KOPT-K1 (cell line): ENCODE results near the gene ELAVL1.
"Not testable (repeated sequence)": the region's sequence is repeated elsewhere in the genome, so short reads cannot be mapped to it uniquely, and the experiment has no call there.

ENCODE experiments used
- H3K27ac ChIP-seq: fragments of 200-600 bp; sonication (generic); 2 replicates; pipeline ENCODE4 v1.5.1; 2016; ENCODE audit warnings: antibody characterized with exemption, mild to moderate bottlenecking, low read depth, low read length; ENCODE audit not compliant: poor library complexity, severe bottlenecking
- H3K36me3 ChIP-seq: fragments of 200-600 bp; sonication (generic); 2 replicates; pipeline ENCODE4 v1.5.1; 2017; ENCODE audit warnings: antibody characterized with exemption, mild to moderate bottlenecking, low read length, moderate library complexity; ENCODE audit not compliant: insufficient read depth
- H3K9me3 ChIP-seq: fragments of 200-600 bp; sonication (generic); 2 replicates; pipeline ENCODE4 v1.5.1; 2017; ENCODE audit warnings: antibody characterized with exemption, low read length, mild to moderate bottlenecking; ENCODE audit not compliant: insufficient read depth, poor library complexity, severe bottlenecking

The ELAVL1 gene

DNA sequence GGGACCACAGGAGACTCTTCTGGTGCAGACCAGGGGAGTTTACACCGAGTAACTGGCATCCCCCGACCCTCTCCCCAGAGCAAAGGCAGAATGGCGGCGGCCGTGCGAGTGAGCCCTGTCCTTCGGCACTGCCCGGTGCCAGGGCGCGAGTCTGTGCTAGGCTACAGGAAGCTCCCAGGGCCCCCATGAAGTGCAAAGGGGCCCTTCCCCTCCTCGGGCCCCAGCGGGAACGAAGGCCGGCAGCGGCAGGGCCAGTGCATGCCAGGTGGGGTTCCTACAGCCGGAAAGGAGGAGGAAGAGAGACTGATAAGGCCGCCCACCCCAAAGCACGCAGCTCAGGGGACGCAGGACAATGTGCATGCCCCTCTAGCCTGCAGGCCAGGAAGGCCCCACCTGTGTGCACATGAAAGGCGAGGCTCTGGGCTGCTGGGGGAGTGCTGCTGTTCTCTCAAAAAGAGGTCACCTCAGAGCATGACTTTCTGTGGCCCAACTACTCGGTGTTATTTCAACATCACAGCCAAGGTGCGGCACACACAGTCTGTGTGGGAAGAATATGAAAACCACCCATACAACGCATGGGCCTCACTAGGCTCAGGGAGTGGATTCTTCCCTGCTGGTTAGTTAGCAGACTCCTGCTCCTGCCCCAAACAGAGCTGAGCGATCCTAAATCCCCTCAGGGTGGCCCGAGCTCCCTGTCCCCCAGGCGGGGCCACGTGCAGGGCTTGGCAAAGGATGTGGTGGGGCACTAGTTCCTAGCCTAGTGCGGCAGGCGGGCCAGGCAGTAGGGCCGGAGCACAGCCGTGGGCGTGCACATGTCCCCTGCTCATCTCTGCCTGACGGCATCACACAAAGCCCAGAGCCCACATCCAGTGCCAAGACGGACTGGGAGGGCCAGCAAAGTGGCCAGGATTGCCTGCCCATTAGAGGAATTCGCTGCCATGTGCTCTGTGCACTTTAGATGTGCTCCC is 33.6 kb downstream of the ELAVL1 start:
- peaks cover 95% of the 10 kb centered on the region for H3K36me3 ChIP-seq
- H3K9me3 ChIP-seq, result no peaks in the 10 kb centered on the region
- H3K27ac ChIP-seq, result no peak overlapping the region

DNA sequence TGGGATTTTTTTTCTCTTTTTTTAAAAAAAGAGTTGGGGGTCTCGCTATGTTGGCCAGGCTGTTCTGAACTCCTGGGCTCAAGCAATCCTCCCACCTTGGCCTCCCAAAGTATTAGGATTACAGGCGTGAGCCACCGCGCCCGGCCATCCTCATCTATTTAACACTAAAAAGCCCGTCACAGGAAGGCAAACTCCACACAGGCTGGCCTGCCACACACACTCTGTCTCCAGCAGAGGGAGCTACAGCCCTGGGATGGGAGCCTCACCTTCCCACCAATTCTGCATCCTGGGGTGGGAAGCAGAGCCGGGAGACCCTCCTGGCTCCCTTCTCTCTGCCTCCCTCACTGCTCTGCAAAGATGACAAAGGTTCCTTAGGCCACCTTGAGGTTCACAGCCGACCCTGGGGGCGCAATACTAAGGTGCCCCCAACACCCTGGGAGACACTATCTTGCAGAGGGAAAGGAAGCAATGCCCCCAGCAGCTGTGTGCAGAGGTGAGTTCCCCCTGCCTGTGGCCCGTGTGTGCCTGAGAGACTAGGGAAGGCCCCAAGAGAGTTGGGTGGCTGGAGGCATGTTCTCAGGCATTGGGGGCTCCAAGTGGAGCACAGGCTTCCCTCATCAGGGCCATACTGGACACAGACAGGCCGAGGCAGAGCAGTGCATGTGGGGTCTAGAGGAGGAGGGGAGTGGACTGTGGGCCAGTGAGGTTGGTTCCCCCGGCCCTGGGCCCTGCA is 34.6 kb downstream of the ELAVL1 start:
- Histone ChIP-seq H3K36me3 (peaks cover 98% of the 10 kb centered on the region), H3K9me3 (no peaks in the 10 kb centered on the region), H3K27ac (no peak overlapping the region)

DNA sequence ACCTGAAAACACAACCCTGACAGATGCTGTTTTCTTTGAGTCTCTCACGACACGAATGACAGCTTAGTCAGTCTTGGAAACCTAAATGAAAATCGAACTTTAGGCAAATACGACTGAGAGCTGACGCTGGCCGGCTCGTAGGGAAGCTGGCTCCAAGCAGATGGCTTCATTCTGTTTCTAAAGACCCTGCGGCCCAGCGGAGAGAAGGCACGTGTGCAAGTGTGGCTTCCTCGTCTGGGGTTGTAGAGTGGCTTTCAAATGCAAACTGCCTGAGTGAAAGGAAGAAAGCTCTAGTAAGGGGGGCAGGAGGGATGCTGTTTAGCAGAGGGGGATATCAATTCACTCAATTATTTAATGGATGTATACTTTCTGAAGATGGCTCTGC is 35.9 kb downstream of the ELAVL1 start:
- Histone ChIP-seq H3K9me3 (no peaks in the 10 kb centered on the region), H3K36me3 (peaks cover 99% of the 10 kb centered on the region), H3K27ac (no peak overlapping the region)

DNA sequence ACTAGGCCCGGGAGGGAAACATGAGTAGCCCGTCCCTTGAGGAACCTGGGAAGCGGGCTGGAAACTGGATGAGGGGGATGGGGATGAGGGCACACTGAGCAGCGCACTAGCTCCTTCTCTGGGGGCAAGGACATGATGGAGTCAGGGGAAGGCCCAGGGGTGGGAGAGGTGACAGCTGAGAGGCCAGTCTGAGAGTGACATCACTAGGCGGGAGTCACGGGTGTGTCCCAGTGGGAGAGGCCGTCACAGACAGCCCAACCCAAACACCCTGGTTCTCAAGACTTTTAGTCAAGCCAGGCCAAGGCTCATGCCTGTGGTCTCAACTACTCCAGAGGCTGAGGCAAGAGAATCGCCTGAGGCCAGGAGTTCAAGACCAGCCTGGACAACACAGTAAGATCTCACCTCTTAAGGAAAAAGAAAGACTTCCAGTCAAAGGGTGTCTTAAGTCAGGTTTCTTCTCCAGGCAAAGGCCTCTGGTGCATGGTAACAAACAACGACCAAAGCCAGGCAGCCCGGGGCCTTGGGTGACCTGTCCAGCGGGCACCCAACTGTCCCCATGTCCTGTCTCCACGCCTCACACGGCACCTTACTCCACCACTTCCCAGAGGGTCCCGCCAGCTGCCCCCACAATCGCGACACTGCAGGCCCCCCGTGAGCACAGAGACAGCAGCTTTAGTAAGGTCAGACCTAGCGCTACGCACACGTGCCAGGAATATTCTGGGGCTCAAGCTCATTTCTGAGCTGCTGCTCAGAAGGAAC is 36.5 kb downstream of the ELAVL1 start:
- H3K36me3 ChIP-seq, result peaks cover 99% of the 10 kb centered on the region
- H3K9me3 ChIP-seq, result no peaks in the 10 kb centered on the region
- no peak overlapping the region for H3K27ac ChIP-seq

DNA sequence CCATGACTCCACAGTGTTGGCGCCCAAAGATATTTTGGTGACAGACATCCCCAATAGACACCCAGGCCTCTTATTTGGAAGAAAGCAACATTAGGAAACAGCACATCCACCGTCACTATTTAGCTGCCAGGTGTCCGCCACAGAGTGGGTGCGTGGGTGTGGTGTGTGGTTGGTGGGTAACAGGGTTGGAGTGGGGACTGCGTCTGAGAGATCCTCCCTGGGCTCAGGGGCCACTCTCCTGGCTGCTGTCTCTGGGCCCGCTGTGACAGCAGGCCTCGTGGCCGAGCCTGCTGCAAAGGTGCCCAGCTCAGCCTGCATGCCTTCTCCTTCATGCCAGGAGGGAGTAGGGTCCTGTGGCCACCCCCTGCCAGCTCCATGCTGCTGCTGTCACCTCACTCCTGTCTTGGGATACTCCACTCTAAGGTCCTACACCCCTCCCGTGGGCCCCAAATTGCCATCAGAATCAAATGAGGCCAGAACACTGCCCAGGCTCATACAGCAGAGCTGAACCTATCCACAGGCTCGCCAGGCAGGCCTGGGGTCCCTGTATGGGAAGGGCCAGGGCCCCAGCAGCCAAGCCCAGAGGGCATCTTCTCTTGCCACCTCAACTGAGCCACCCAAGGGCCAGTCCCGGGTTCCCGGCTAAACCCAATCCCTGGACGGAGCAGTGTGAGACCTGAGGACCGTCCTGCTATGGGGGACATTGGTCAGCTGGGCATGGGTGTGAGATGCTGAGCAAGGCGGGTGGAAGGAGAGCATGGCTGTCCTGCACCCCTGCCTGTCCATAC is 37.2 kb downstream of the ELAVL1 start:
- H3K27ac ChIP-seq, result no peak overlapping the region
- H3K9me3 ChIP-seq, result no peaks in the 10 kb centered on the region
- H3K36me3 ChIP-seq, result peaks cover 99% of the 10 kb centered on the region

DNA sequence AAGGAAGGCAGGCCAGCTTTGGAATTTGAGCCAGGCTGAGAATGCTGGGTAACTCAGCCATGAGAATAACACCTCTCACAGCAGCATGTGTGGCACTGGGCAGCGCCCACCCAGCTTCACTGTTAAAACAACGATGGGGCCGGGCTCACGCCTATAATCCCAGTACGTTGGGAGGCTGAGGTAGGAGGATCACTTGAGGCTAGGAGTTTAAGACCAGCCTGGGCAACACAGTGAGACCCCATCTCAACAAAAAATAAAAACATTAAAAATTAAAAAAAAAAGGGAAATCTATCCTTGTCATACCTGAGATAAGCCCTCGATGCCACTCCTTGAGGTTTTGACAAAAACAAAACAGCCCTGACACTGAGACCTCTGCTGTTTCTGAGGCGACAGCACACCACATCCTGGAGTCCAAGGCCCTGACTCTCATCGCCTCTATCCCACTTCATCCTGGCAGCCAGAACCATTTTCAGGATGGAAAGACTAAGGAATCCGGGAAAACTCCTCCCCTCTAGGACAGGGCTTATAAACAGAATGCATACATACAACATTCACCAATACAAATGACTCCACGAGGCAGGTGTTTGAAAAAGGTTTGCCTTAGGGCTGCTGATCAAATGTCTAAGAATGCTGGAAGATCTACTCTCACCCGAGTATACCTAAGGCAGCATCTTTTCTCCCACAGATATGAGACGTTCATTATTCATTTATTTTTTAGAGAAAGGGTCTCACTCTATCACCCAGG is 39.3 kb downstream of the ELAVL1 start:
- H3K36me3 ChIP-seq, result peaks cover 99% of the 10 kb centered on the region
- no peak overlapping the region for H3K27ac ChIP-seq
- no peaks in the 10 kb centered on the region for H3K9me3 ChIP-seq

DNA sequence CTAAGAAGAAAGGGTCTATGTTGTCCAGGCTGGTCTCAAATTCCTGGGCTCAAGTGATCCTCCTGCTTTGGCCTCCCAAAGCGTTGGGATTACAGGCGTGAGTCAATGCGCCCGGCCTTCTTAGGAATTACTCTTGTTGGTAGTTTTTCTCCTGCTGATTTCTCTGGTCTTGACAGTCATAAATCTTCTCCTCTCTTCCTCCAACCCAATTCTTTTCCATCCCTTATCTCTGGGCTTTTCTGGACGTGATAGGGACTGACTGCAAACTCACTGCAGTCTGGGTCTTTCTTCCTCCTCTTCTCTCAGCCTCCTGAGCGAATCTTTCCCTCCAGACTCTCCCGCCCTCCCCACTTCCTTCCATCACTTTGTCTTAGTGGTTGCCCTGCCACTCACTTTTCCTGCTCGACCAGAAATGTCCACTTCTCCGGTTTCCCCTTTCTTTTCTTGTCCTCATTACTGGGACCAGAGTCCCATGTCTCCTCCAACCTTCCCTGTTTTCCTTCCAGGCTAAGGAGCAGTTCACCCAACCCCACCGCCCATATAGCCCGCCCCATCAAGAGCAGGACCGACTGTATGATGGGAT is 40.1 kb downstream of the ELAVL1 start:
- Histone ChIP-seq H3K27ac (no peak overlapping the region), H3K9me3 (no peaks in the 10 kb centered on the region), H3K36me3 (peaks cover 99% of the 10 kb centered on the region)

DNA sequence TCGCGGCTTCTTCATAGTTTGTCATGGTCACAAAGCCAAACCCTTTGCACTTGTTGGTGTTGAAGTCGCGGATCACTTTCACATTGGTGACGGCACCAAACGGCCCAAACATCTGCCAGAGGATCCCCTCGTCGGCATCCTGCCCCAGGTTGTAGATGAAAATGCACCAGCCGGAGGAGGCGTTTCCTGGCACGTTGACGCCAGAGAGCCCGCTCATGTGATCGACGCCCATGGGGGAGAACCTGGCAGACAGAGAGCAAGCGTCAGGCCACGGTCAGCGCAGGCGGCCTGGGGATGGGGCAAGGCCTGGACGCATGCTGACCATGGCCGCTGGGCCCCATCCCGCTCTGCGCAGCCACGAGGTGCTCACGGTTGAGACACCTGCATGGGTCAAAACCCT is 41.9 kb downstream of the ELAVL1 start:
- H3K27ac ChIP-seq, result no peak overlapping the region
- peaks cover 100% of the 10 kb centered on the region for H3K36me3 ChIP-seq
- H3K9me3 ChIP-seq, result no peaks in the 10 kb centered on the region

DNA sequence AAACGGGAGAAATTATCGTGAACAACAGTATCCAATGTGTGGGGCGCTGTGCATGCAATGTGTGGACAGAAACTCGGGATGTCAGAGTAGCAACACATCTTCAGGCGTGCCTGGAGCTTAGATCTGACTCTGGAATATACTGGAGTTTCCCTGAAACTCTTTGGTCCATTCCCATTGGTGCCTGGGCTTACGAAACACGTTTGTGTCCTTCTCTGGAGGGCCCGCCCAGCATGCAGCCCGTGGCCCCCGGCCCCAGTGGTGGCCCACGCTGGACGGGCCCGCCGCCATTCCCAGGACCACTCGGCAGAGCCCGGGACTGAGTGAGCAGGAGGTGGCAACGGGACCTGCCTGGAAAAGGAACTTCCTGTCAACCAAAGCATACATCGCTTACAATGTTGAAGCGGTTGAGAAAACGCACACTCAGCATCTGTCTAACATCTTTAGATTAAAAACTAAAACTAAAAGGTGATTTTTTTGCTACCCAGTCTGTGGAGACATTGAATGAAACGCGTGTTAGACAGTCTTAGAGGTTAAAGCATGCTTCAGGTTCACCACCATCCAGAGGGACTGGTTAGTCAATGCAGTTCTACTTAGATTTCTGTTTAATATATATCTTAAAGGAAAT is 42.7 kb downstream of the ELAVL1 start:
- H3K9me3 ChIP-seq, result no peaks in the 10 kb centered on the region
- H3K27ac ChIP-seq, result no peak overlapping the region
- H3K36me3 ChIP-seq, result peaks cover 100% of the 10 kb centered on the region

DNA sequence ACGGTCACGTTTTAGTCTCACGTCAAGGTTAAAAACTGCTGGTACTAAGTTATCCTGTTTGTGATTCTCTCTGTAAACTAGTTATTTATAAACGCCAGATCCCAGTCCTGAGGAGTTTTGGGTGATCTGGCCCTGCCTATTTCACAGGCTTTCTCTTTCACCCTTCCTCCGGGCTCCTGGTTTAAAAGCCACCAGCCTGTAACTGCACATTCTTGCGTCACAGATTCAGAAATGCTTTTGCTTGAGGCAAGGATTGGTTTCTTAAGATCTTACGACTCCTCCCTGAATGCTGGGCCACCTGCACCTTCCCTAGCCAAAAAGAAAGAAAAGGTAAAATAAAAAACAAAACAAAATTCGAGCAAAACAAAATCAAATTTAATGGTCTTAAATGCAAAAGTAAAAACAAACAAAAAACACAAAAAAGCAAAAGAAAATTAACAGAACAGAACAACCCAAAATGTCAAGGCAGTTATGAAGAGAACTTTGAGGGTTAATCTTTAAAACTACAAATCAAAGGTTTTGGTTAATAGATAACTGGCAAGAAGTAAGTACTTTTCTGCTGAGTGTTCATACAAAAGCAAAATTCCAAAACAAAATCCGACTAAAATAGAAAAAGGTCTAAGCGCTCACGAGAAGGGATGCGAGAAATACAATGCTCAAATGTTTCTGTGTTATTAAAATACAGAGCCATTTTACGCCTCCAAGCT is 43.4 kb downstream of the ELAVL1 start:
- H3K36me3 ChIP-seq, result peaks cover 97% of the 10 kb centered on the region
- no peaks in the 10 kb centered on the region for H3K9me3 ChIP-seq

DNA sequence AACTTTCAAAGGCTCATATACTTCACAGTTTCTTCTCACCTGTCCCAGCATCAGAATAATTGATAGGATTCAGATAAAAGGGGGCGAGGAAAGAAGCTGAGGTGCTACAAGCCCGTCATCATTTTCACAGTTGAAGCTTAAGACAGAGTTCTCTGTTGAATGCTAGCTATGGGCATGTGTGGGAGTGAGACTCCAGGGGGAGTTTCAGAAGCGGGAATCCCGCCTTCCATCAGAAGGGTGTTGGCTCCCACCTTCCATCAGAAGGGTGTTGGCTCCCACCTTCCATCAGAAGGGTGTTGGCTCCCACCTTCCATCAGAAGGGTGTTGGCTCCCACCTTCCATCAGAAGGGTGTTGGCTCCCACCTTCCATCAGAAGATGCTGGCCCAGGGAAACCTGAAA is 44.4 kb downstream of the ELAVL1 start:
- H3K36me3 ChIP-seq, result peaks cover 87% of the 10 kb centered on the region
- not testable (repeated sequence) for H3K9me3 ChIP-seq, H3K27ac ChIP-seq

More for the DNA sequence above, 43.4 kb downstream of the ELAVL1 start:
- H3K27ac ChIP-seq, result no peak overlapping the region

DNA sequence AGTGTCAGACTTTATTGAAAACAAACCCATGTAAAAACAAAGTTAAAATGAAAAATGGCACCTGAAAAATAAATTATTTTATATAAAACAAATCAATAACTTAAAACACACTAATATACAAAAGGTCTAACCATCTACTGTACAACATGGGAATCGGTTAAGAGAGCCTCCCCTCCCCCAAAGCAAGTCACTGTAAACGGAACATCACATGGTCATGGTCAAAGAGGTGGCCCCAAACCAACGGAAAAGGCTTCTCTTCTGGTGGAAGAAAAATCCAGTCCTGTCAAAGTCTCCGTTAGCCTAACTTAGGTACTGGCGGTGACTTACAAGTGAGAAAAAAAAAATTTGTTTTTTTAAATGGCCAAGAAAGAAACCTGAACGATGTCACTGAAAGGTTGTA is 46.2 kb downstream of the ELAVL1 start:
- H3K27ac ChIP-seq, result no peak overlapping the region
- peaks cover 69% of the 10 kb centered on the region for H3K36me3 ChIP-seq
- H3K9me3 ChIP-seq, result no peaks in the 10 kb centered on the region

DNA sequence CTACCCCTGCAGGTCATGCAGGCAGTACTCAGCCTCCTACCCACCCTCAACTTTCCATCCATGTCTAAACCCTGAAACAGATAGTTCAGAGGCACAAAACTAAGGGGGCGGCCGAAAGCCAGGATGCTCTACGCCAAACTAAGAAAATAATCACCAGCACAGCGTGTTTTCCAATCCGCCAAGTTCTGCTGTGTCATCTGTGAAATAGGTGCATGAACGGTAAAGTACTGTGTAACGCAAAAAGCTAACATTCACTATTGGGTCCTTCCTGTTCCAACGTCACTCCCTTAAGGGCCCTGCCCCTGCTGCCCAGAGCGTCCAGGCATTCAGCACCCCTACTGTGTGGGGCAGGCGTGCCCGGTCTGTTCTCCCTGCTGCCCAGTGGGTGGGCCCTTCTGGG is 49.7 kb downstream of the ELAVL1 start:
- peaks cover 33% of the 10 kb centered on the region for H3K36me3 ChIP-seq
- no peak overlapping the region for H3K27ac ChIP-seq
- H3K9me3 ChIP-seq, result no peaks in the 10 kb centered on the region
